RWPE2 (cell line): ENCODE measurements around the gene DNAI1.
A peak's percentile ranks its signal among the peaks of the same experiment; 100 is the strongest.

Experiments used
- ATAC-seq: fragments of 200-7000 bp; cut with Tn5 transposase; 3 replicates; pipeline ENCODE4 v1.9.1; 2021; ENCODE audit warnings: low read depth
- DNase-seq: peaks from one replicate; pipeline ENCODE4 v3.0.0-alpha.2; 2020; ENCODE audit warnings: low spot score
- H3K27ac ChIP-seq: fragments of 450-650 bp; 2 replicates; pipeline ENCODE4 v1.5.1; 2017; ENCODE audit warnings: mild to moderate bottlenecking; ENCODE audit not compliant: poor library complexity, severe bottlenecking
- H3K27me3 ChIP-seq: fragments of 250-450 bp; sonication (Bioruptor Pico); 2 replicates; pipeline ENCODE4 v1.5.1; 2021; ENCODE audit warnings: mild to moderate bottlenecking, moderate library complexity; ENCODE audit not compliant: insufficient read depth, poor library complexity, severe bottlenecking
- H3K36me3 ChIP-seq: fragments of 250-450 bp; sonication (Bioruptor Pico); 2 replicates; pipeline ENCODE4 v1.5.1; 2020; ENCODE audit warnings: low read depth, mild to moderate bottlenecking, moderate library complexity
- H3K4me1 ChIP-seq: fragments of 250-450 bp; sonication (Bioruptor Pico); 2 replicates; pipeline ENCODE4 v1.5.1; 2021; ENCODE audit warnings: mild to moderate bottlenecking, moderate library complexity; ENCODE audit not compliant: insufficient read depth, poor library complexity, severe bottlenecking
- H3K4me3 ChIP-seq: fragments of 250-450 bp; sonication (Bioruptor Pico); 2 replicates; pipeline ENCODE4 v1.5.1; 2021; ENCODE audit warnings: mild to moderate bottlenecking, moderate library complexity; ENCODE audit not compliant: severe bottlenecking
- H3K9me3 ChIP-seq: fragments of 250-450 bp; sonication (Bioruptor Pico); 2 replicates; pipeline ENCODE4 v1.5.1; 2021; ENCODE audit warnings: mild to moderate bottlenecking, moderate library complexity; ENCODE audit not compliant: severe bottlenecking
- TF ChIP-seq, protein P1 (sequence below): fragments of 450-650 bp; IDR thresholded peaks from one replicate; pipeline ENCODE4 v1.5.1; 2017; ENCODE audit warnings: mild to moderate bottlenecking, moderate library complexity; ENCODE audit not compliant: poor library complexity, severe bottlenecking

DNAI1 gene

DNA sequence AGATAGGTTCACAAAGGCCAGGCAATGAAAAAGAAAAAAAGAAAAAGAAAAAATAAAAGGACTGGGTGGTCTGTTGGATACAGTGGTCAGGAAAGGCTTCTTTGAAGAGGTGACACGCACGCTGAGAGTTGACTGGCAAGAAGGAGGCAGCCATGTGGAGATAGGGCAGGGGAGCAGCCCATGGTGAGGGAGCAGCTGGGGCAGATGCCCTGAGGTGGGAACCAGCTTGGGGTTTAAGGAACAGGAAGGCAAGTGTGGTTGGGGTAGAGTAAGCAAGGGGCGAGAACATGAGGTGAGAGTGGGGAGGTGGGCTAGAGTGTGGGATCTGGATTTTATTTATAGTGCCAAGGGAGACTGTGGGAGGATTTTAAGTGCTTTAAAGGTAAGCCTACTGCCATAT is 57.4 kb downstream of the DNAI1 start:
- H3K9me3 ChIP-seq: no peaks in the 10 kb centered on the region
- H3K4me1 ChIP-seq: no peaks in the 10 kb centered on the region
- no peaks in the 10 kb centered on the region for H3K36me3 ChIP-seq
- ATAC-seq: no peak
- TF ChIP-seq, protein P1, sequence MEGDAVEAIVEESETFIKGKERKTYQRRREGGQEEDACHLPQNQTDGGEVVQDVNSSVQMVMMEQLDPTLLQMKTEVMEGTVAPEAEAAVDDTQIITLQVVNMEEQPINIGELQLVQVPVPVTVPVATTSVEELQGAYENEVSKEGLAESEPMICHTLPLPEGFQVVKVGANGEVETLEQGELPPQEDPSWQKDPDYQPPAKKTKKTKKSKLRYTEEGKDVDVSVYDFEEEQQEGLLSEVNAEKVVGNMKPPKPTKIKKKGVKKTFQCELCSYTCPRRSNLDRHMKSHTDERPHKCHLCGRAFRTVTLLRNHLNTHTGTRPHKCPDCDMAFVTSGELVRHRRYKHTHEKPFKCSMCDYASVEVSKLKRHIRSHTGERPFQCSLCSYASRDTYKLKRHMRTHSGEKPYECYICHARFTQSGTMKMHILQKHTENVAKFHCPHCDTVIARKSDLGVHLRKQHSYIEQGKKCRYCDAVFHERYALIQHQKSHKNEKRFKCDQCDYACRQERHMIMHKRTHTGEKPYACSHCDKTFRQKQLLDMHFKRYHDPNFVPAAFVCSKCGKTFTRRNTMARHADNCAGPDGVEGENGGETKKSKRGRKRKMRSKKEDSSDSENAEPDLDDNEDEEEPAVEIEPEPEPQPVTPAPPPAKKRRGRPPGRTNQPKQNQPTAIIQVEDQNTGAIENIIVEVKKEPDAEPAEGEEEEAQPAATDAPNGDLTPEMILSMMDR: no peak
- H3K27me3 ChIP-seq: no peaks in the 10 kb centered on the region
- H3K27ac ChIP-seq: no peak overlapping the region
- H3K4me3 ChIP-seq: no peak overlapping the region
- DNase-seq: peak; percentile 23

GRCh38 chr9:34517185-34517584 is 58.6 kb downstream of the DNAI1 start:
- DNase-seq (peak; percentile 4), ATAC-seq (no peak)
- TF ChIP-seq, protein P1: no peak
- no peaks in the 10 kb centered on the region for H3K9me3 ChIP-seq
- H3K4me3 ChIP-seq: no peak overlapping the region
- H3K4me1 ChIP-seq: no peaks in the 10 kb centered on the region
- H3K36me3 ChIP-seq: no peaks in the 10 kb centered on the region
- no peak overlapping the region for H3K27ac ChIP-seq
- no peaks in the 10 kb centered on the region for H3K27me3 ChIP-seq

GRCh38 chr9:34518110-34518616 is 59.6 kb downstream of the DNAI1 start:
- DNase-seq (peak; percentile 29), ATAC-seq (no peak)
- Histone ChIP-seq H3K4me1 (no peaks in the 10 kb centered on the region), H3K36me3 (no peaks in the 10 kb centered on the region), H3K4me3 (no peak overlapping the region), H3K27ac (no peak overlapping the region), H3K9me3 (no peaks in the 10 kb centered on the region), H3K27me3 (no peaks in the 10 kb centered on the region)
- TF ChIP-seq, protein P1: no peak

GRCh38 chr9:34518896-34519295 is 60.3 kb downstream of the DNAI1 start:
- H3K36me3 ChIP-seq: no peaks in the 10 kb centered on the region
- H3K9me3 ChIP-seq: no peaks in the 10 kb centered on the region
- ATAC-seq (no peak), DNase-seq (peak; percentile 14)
- H3K27ac ChIP-seq: no peak overlapping the region
- H3K4me3 ChIP-seq: no peak overlapping the region
- H3K27me3 ChIP-seq: no peaks in the 10 kb centered on the region
- H3K4me1 ChIP-seq: no peaks in the 10 kb centered on the region
- TF ChIP-seq, protein P1: no peak

DNA sequence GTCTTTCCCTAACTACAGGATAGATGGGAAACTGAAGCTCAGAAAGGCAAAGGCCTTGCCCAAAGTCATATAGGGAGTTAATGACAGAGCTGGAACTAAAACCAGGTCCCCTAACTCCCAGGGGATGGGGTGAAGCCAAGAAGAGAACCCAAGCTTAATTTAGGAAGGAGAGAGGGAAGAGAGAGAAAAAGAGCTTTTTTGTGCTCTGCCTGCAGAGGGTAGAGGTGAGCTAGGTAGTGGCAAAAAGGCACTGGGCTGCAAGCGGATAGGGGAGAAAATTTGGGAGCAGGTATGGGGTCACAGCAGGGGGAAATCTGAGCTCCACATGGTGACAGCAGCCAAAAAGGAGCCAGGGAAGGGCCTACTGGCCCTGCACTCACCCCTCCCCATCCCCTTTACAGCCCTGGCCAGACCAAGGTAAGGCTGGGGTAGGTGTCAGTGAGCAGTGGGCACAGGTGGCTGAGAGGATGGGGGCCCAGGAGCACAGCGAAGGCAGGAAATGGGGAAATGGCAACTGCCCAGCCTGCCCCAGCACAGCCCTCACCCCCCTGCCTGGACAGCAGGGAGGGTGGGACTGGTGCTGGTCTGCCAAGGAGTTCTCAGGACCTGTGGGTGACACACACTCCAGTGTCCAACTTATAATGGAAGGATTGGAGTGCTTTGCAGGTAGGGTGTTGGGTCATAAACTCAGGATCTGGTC is 60.9 kb downstream of the DNAI1 start:
- DNase-seq (peak; percentile 34), ATAC-seq (no peak)
- Histone ChIP-seq H3K4me3 (no peak overlapping the region), H3K36me3 (no peaks in the 10 kb centered on the region), H3K4me1 (no peaks in the 10 kb centered on the region), H3K27me3 (no peaks in the 10 kb centered on the region), H3K27ac (no peak overlapping the region), H3K9me3 (no peaks in the 10 kb centered on the region)
- TF ChIP-seq, protein P1: no peak
